GM12801 (cell line): ENCODE data around the gene RAB29.

ENCODE experiments used
- TF ChIP-seq, protein P1 (sequence below): IDR thresholded peaks from one replicate; pipeline ENCODE4 v1.5.1; 2011; ENCODE audit warnings: control low read depth; ENCODE audit not compliant: insufficient read length; ENCODE audit errors: extremely low read depth

The RAB29 gene

DNA sequence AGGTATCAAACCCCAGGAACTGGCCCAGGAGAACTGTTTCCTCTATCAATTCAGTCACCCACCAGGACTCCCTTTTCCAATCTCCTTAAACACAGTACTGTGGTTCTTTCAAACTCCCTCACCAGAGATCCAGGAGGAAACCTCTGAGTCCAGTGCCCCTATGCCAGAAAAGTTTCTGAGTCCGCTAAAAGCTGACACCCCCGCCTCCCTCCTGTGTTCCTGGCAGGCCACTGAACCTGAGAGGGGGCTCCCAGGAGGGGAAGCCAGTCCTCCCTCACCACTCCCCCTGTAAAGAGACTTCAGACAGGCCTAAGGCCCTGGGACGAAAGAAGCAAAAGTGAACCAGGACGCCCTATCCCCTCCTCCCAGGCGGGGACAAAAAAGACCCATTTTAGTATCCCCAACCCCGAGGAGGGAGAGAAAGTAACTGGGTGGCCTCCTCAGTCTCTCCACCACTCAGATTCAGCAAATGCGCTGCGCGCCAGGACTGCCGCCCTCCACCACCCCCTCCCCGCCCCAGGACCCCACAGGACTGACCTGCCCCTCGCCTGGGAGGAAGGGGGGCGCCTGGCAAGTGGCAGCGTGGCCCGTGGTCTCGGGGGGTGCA lies 37.1 kb upstream of the RAB29 start:
- TF ChIP-seq, protein P1, sequence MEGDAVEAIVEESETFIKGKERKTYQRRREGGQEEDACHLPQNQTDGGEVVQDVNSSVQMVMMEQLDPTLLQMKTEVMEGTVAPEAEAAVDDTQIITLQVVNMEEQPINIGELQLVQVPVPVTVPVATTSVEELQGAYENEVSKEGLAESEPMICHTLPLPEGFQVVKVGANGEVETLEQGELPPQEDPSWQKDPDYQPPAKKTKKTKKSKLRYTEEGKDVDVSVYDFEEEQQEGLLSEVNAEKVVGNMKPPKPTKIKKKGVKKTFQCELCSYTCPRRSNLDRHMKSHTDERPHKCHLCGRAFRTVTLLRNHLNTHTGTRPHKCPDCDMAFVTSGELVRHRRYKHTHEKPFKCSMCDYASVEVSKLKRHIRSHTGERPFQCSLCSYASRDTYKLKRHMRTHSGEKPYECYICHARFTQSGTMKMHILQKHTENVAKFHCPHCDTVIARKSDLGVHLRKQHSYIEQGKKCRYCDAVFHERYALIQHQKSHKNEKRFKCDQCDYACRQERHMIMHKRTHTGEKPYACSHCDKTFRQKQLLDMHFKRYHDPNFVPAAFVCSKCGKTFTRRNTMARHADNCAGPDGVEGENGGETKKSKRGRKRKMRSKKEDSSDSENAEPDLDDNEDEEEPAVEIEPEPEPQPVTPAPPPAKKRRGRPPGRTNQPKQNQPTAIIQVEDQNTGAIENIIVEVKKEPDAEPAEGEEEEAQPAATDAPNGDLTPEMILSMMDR: no peak

DNA sequence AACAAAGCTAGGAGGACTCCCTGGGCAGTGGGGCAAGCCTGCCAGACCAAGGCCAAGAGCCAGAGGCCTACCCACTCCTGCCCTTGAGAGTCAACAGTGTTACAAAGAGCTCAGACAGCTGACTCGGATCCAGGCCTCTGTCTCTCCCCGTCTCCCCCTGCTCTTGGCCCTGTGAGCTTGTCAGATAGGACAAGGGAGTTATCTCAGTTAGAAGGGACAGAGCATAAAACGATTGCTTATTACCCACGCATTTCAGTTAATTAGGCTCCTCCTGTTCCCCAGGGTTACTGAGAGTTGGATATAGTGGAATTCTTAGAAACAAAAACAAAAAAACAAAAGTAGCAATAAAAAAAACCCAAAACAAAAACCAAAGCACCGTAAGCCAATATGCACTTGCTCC lies 36.4 kb upstream of the RAB29 start:
- TF ChIP-seq, protein P1: no peak

DNA sequence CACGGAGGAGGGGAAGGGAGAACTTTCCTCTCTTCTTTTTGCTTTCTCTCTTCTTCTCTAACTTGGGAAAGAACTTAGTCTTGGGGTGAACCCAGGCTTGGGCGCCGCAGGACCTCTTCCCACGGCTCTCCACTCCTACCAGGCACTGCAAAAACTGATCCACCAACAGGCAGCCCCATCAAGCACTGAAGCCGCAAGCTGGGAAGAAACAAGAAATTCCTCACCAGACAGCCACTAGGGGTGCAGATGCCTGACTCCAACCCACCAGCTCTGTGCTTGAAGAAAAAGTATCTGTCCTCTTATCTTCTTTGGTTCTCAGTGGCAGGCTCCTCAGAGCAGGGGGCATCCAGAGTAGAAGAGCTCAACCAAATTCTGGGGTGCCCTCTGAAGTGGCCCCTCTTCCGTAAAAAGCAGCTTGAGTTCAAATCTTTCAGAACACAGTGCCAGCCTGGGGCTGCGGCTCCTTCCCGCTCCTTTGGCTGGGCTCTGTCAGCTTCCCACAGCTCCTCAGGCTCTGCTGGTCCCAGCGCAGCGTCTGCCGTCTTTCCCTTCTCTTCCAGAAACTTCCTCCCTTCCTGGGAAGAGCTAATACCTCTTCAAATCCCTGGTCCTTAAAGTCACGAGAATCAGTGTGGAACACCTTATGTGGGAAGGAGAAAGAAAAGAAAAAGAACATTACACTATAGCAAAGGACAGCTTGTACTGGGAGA lies 35.3 kb upstream of the RAB29 start:
- TF ChIP-seq, protein P1: no peak

DNA sequence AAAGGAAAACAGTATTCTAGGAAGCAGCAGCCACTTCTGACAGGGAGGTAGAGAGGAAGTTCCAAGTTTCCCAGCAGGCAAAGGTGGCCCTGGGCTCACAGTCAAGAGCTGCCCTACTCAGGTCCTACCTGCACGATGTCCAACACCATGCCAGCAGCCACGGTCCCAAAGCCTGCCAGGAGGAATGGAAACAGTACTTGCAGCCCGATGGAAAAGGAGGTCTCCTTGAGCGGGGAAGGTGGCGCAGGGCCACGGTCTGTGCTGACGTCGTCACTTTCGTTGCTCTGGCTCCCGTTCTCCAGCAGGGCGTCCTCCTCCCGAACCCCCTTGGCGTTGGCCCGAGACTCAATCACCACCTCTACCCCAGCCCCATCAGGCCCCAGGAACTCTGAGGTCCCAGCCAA lies 34.7 kb upstream of the RAB29 start:
- TF ChIP-seq, protein P1: no peak

DNA sequence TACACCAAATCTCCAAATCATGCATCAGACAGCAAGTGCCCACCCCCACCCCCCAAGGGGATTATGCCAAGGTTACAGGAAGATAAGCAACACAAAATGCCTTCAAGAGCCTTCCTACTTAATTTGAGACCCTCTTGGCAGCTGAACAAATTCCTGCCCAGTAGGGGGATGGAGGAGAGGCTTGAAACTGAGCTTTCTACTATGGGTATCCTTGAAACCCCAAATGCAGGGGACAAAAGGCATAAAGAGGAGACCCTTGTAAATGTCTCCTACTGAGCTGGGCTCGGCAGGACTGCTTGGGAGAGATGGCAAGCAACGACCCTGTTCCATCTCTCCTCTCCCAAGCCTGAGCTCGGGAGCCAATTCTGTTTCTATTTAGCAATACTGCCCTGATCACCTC lies 34.2 kb upstream of the RAB29 start:
- TF ChIP-seq, protein P1: no peak

DNA sequence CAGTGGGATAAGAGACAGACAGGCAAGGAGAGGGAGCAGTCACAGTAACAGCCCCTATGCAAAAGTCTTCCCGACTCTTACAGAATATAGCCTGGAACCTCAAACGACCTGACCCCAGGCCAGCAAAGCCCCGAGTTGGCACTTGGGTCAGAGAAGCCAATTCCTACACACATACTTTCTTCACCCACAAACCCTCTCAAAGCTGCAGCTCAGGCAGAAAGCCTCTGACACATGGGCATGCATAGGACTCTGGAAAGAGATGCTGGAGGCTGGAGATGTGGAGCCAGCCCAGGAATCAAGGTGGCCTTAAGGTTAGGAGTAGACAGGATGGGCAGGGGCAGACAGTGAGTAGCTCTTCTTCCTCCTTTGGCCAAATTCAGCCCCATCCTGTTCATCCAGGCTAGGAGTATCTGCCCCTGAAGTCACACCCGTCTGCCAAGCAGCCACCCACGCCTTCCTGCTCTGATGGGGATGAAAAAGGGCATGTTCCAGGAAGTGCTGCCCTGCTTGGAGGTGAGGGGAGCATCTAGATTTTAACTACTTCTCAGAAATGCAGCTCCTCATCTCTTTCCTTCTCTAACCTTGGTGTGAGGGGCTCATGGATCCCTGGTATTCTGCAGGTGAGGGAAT lies 29.9 kb upstream of the RAB29 start:
- TF ChIP-seq, protein P1: no peak

DNA sequence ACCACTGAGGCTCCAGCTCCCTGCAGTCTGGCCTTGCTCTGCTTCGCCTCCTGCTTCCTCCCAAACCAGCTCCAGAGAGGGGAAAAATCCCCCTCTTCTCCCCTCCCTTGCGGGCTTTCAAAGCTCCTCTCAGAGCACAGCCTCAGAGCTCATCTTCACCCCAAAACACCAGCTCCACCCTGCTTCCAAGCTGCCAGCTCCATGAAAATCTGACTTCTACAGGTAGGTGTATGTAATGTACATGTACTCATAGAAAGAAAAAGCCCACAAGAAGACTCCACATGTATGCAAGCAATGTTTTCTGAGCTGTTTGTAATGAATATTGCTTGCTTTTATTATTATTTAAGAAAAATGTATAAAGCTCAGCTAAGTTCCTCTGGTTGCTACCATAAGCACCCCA lies 29.3 kb upstream of the RAB29 start:
- TF ChIP-seq, protein P1: no peak
